ENCODE measurements around the gene PHF5A.

DNA sequence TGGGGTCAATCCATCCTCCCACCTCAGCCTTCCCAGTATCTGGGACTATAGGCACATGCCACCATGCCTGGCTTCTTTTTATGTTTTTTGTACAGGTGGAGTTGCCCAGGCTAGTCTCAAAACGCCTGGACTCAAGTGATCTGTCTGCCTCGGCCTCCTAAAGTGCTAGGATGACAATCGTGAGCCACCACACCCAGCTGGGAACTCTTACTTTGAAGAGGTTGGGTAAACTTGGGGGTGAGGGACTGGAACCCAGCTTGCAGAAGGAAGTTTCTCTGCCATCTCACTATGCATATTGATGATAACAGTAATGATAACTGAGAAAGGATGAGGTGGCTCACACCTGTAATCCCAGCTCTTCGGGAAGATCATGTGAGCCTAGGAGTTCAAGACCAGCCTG is 36.3 kb upstream of the PHF5A start:
- TF ChIP-seq POLR2A (IDR thresholded peaks at IDR 0.05; ENCODE audit: low read depth, low read length) (no peak), POLR2AphosphoS5 (IDR thresholded peaks at IDR 0.05; ENCODE audit: low read depth, low read length) (no peak)

Data from GM12892 (cell line).